Esophagus squamous epithelium (tissue), 5 donors: ENCODE data around the gene RALGPS2. TPM values are rescaled to one million over a fixed set of nuclear protein-coding genes. Genes with fewer than 3 reads are reported as not detected.

Source experiments
- DNase-seq: peaks from one replicate; lab custom pipeline; 2025; lab: John Stamatoyannopoulos, UW
- H3K27ac ChIP-seq, 4 donors: fragments of 200-600 bp; sonication (generic); one replicate each; pipeline ENCODE4 v1.5.1; 2016 to 2019; ENCODE audit warnings: mild to moderate bottlenecking in 1 of 4
- H3K27me3 ChIP-seq, 4 donors: fragments of 200-600 bp; sonication (generic); 1 replicate in 3 of 4; 2 replicates in 1 of 4; pipeline versions ENCODE4 v1.5.1 to v1.6.0; 2017 to 2021; ENCODE audit warnings: antibody characterized with exemption in 1 of 4
- H3K36me3 ChIP-seq, 3 donors: fragments of 200-600 bp; sonication (generic); one replicate each; pipeline ENCODE4 v1.5.1; 2016 to 2019
- H3K4me1 ChIP-seq, 3 donors: fragments of 200-600 bp; sonication (generic); one replicate each; pipeline ENCODE4 v1.5.1; 2017 to 2019
- H3K4me3 ChIP-seq, 4 donors: fragments of 200-600 bp; sonication (generic); 1 replicate in 3 of 4; 2 replicates in 1 of 4; pipeline ENCODE4 v1.5.1; 2016 to 2019; ENCODE audit warnings: mild to moderate bottlenecking in 2 of 4, moderate library complexity in 1 of 4
- H3K9me3 ChIP-seq, 3 donors: fragments of 200-600 bp; sonication (generic); one replicate each; pipeline ENCODE4 v1.5.1; 2016 to 2019
- POLR2A ChIP-seq, 4 donors: fragments of 450-650 bp; IDR thresholded peaks; one replicate each; pipeline ENCODE4 v1.6.1; 2017; ENCODE audit warnings: antibody characterized with exemption in 4 of 4, mild to moderate bottlenecking in 4 of 4, moderate library complexity in 3 of 4
- WGBS, 2 donors: methylation state at CpG; one replicate each; pipeline ENCODE4 v1.1.5; 2018; 5-methylcytosine and 5-hydroxymethylcytosine counted together
- intact Hi-C: fragments of 100-400 bp; cut with DNase I; formaldehyde crosslinking; loops from one replicate; pipeline ENCODE4 v1.15.0; 2022
- total RNA-seq, 4 donors: library from RNA; depleted of rRNA; stranded (reverse); fragments of >200 nt; gene quantifications; one replicate each; pipeline ENCODE4 v1.1.0, GENCODE V29; 2016
- TF ChIP-seq, protein P1 (sequence below), 6 experiments: fragments of 450-650 bp in 4 of 6; fragments of 200-600 bp in 2 of 6; sonication (generic) in 2 of 6; IDR thresholded peaks; one replicate each; pipeline ENCODE4 v1.5.1; 2016 to 2019; ENCODE audit warnings: antibody characterized with exemption in 6 of 6, mild to moderate bottlenecking in 4 of 6, moderate library complexity in 4 of 6
- donor health status: DM: yes; HTN: yes; CAD: no.

RALGPS2 gene
- total RNA-seq, 4 donors from 2014 or later = 24.2 to 35.2 (median 26.9) TPM

DNA sequence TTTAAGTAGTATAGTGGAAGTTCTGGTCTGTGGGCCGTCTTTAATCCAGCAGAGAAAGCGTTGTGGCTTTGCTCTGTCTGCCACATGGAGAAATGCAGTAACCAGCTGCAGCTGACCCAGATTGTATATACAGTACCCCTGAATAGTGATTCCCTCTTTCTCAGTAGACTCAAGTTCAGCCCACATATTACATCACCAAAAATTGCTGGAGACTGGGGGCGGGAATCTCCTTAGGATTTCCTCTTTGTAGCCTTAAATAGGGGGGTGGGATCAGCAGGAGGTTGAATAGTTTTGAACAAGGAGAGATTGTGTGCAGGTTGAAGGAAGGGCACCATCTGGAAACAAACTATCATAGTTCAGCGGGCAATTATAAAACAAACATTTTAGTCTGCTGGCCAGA lies 145.9 kb downstream of the RALGPS2 start, which contains the start of gene ANGPTL1:
Gene ANGPTL1, minus strand, starts transcription at position 134 of the 400 bp plus-strand sequence. CDS start 5,301 bp downstream, outside the sequence.
- TF ChIP-seq POLR2A (IDR thresholded peaks at IDR 0.05) = peak in 1 of 4 donors; percentile 47
- TF ChIP-seq, protein P1, sequence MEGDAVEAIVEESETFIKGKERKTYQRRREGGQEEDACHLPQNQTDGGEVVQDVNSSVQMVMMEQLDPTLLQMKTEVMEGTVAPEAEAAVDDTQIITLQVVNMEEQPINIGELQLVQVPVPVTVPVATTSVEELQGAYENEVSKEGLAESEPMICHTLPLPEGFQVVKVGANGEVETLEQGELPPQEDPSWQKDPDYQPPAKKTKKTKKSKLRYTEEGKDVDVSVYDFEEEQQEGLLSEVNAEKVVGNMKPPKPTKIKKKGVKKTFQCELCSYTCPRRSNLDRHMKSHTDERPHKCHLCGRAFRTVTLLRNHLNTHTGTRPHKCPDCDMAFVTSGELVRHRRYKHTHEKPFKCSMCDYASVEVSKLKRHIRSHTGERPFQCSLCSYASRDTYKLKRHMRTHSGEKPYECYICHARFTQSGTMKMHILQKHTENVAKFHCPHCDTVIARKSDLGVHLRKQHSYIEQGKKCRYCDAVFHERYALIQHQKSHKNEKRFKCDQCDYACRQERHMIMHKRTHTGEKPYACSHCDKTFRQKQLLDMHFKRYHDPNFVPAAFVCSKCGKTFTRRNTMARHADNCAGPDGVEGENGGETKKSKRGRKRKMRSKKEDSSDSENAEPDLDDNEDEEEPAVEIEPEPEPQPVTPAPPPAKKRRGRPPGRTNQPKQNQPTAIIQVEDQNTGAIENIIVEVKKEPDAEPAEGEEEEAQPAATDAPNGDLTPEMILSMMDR (IDR thresholded peaks at IDR 0.05) = no peak

DNA sequence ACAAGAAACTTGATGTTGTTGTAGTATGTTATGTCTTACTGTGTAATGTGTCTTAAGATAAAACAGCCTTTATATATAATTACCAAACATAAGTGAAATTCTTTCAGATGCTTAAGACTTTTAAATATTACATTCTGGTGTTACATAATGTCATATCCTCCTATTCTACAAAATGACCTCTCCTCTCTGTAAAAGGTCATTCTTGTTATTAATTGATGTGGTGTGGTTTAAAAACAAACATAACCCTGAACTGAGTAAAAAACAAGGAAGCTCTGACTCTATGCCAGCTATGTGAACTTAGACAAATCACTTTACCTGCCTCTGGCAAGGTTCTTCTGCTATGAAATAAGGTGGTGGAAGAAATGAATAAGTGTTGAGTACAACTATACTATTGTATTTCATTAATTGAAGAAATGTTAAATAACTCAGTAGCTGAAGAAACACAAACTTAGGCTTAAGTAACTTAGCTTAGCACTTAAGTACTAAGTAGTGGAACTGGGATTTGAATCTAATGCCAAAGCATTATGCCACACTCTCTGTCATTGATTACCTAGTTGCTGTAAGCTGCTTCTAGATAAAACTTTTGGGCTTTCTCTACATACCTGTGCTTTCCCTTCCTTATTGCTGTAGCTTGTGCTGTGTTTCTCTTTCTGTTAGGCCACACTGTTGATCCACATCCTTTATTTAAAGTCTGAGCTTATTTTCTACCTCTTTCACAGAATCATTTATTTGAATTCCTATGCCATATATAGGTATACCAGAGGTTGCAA lies 146.7 kb downstream of the RALGPS2 start:
- no peaks in the 10 kb centered on the region for H3K36me3 ChIP-seq
- H3K9me3 ChIP-seq = no peaks in the 10 kb centered on the region
- TF ChIP-seq POLR2A (IDR thresholded peaks at IDR 0.05) = no peak
- TF ChIP-seq, protein P1 (IDR thresholded peaks at IDR 0.05) = no peak
- H3K4me1 ChIP-seq = peaks cover 0 to 14% (median 0%) of the 10 kb centered on the region in 3 donors
- H3K27me3 ChIP-seq = no peaks in the 10 kb centered on the region
- DNase-seq = no peak
- peak overlapping the region in 3 of 4 donors; percentile 46 to 71 (median 64) for H3K27ac ChIP-seq
- intact Hi-C loops = no loop called here
- peak overlapping the region in 1 of 4 donors; percentile 57 for H3K4me3 ChIP-seq

More for the DNA sequence above, 145.9 kb downstream of the RALGPS2 start, which contains the start of gene ANGPTL1:
- Histone ChIP-seq H3K27me3 (no peaks in the 10 kb centered on the region), H3K36me3 (no peaks in the 10 kb centered on the region), H3K27ac (peak within 1 kb of the TSS; percentile 15 to 80 (median 68)), H3K4me1 (peaks cover 0 to 14% (median 0%) of the 10 kb centered on the region in 3 donors), H3K4me3 (peak within 1 kb of the TSS in 3 of 4 donors; percentile 35 to 57 (median 38)), H3K9me3 (no peaks in the 10 kb centered on the region)
- 55 to 62% methylated on average over 3 to 4 of the region's 4 CpGs for WGBS, 2 donors
- no peak for DNase-seq
- intact Hi-C loops = no loop called here

DNA sequence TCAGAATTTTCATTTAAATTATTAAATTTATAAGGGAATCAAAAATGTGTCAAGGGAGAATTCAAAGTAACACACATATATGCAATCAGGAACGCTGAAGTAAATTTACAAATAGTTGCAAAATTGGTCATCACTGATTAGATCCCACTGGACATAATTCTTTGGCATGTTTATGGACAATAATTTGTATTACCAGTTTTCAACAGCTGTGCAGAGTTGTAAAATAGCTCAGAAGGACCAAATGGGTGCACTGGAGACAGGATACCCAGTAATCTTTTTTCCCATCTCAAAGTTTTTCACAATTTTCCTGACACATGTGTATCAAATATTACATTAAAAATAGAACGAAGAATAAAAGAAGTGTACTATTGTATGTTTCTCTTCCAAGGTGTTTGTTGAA lies 149.9 kb downstream of the RALGPS2 start:
- no peak for DNase-seq
- 81% methylated on average over 2 of the region's 2 CpGs for WGBS, 2 donors
- Histone ChIP-seq H3K4me3 (no peak overlapping the region), H3K9me3 (no peaks in the 10 kb centered on the region), H3K27me3 (no peaks in the 10 kb centered on the region), H3K27ac (no peak overlapping the region), H3K36me3 (no peaks in the 10 kb centered on the region), H3K4me1 (peaks cover 0 to 14% (median 0%) of the 10 kb centered on the region in 3 donors)
- intact Hi-C loops = no loop called here
- TF ChIP-seq POLR2A (IDR thresholded peaks at IDR 0.05) = no peak
- TF ChIP-seq, protein P1 (IDR thresholded peaks at IDR 0.05) = no peak

DNA sequence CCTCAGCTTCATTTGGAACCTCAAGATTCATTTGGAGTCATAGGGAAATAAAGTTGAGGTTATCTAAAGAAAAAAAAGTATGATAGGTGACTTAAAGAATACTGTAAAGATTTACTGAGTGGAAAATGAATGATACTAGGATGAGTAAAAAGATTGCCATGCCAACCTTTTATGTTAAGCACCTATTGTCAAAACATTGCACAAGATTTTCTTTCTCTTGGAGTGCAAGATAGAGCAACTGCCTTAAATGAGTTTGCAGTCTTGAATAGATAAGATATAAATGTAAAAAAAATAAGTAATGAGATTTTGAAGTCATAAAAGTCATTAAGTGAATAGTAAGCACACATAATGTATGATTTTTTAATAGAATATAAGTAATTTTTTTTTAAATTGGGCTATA lies 150.9 kb downstream of the RALGPS2 start:
- Histone ChIP-seq H3K27ac (no peak overlapping the region), H3K36me3 (peaks cover 0 to under 1% (median 0%) of the 10 kb centered on the region in 3 donors), H3K27me3 (no peaks in the 10 kb centered on the region), H3K4me1 (peaks cover 0 to 14% (median 0%) of the 10 kb centered on the region in 3 donors), H3K9me3 (no peaks in the 10 kb centered on the region), H3K4me3 (no peak overlapping the region)
- intact Hi-C loops = no loop called here
- TF ChIP-seq, protein P1 (IDR thresholded peaks at IDR 0.05) = no peak
- no peak for TF ChIP-seq POLR2A (IDR thresholded peaks at IDR 0.05)
- no peak for DNase-seq

DNA sequence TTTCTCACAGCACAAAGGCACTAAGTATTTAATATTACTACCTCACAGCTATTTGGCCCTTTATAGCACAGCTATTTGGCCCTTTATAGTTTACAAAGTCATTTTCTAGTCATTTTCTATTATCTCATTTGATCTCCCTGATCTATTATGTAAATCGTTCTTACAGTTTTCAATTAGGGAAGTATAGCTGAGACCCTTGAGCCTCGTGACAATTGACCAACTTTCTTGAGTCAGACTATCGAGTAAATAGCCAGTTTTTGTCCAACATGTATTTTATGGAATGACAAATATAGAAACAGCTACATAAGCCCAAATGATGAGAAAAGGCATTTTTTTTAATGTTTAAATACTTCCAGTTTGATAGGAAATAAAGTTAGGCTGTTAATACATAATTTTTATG lies 152.9 kb downstream of the RALGPS2 start:
- intact Hi-C loops = no loop called here

More for the DNA sequence above, 152.9 kb downstream of the RALGPS2 start:
- Histone ChIP-seq H3K27me3 (no peaks in the 10 kb centered on the region), H3K36me3 (peaks cover 0 to 9% (median 0%) of the 10 kb centered on the region in 3 donors), H3K27ac (no peak overlapping the region), H3K4me3 (no peak overlapping the region), H3K4me1 (no peaks in the 10 kb centered on the region), H3K9me3 (no peaks in the 10 kb centered on the region)
- no peak for DNase-seq
- TF ChIP-seq, protein P1 (IDR thresholded peaks at IDR 0.05) = no peak
- TF ChIP-seq POLR2A (IDR thresholded peaks at IDR 0.05) = no peak
- WGBS, 2 donors = 75 to 76% methylated on average over 3 of the region's 3 CpGs
